HS-5 (cell line): ENCODE results near the gene GLA.
A peak's percentile ranks its signal among the peaks of the same experiment; 100 is the strongest.

Source experiments
- DNase-seq: peaks from one replicate; pipeline ENCODE4 v3.0.0-alpha.2; 2012; ENCODE audit warnings: low read depth

GLA gene

GRCh38 chrX:101397779-101398178 lies 9.9 kb downstream of the GLA start:
- DNase-seq, result no peak

GRCh38 chrX:101395789-101396188 lies 11.9 kb downstream of the GLA start:
- no peak for DNase-seq

GRCh38 chrX:101394372-101394771 lies 13.4 kb downstream of the GLA start:
- DNase-seq, result no peak

GRCh38 chrX:101393530-101394305 lies 14.0 kb downstream of the GLA start:
- DNase-seq, result no peak

- DNase-seq, result no peak
Observed at GRCh38 chrX:101391831-101392230, 15.9 kb downstream of the GLA start.

GRCh38 chrX:101390664-101391525 lies 16.8 kb downstream of the GLA start, which contains the start of gene RPL36A:
RPL36A (plus strand) TSS chrX:101391011; CDS start chrX:101391044, 33 bp downstream.
- DNase-seq, result peak; percentile 60

GRCh38 chrX:101388604-101389003 lies 19.1 kb downstream of the GLA start:
- DNase-seq, result no peak

GRCh38 chrX:101386542-101386885 lies 21.2 kb downstream of the GLA start:
- no peak for DNase-seq

- DNase-seq, result no peak
Observed at GRCh38 chrX:101385795-101386541, 21.8 kb downstream of the GLA start, which contains the start of gene BTK. BTK (minus strand) TSS chrX:101386191; CDS start chrX:101375284, 10,907 bp downstream.

GRCh38 chrX:101385026-101385684 lies 22.6 kb downstream of the GLA start:
- no peak for DNase-seq

GRCh38 chrX:101383679-101384205 lies 24.0 kb downstream of the GLA start:
- DNase-seq, result no peak

GRCh38 chrX:101377547-101377946 lies 30.2 kb downstream of the GLA start:
- no peak for DNase-seq

- DNase-seq, result no peak
Observed at GRCh38 chrX:101370888-101371504, 36.7 kb downstream of the GLA start.

GRCh38 chrX:101369687-101370086 lies 38.0 kb downstream of the GLA start:
- DNase-seq, result no peak

- no peak for DNase-seq
Observed at GRCh38 chrX:101368800-101369199, 38.9 kb downstream of the GLA start.

GRCh38 chrX:101365301-101365795 lies 42.4 kb downstream of the GLA start:
- DNase-seq, result no peak

- no peak for DNase-seq
Observed at GRCh38 chrX:101362757-101363156, 45.0 kb downstream of the GLA start.

GRCh38 chrX:101362116-101362515 lies 45.6 kb downstream of the GLA start:
- no peak for DNase-seq

- DNase-seq, result no peak
Observed at GRCh38 chrX:101360390-101360789, 47.3 kb downstream of the GLA start.

- DNase-seq, result no peak
Observed at GRCh38 chrX:101359966-101360365, 47.8 kb downstream of the GLA start.
